Endodermal cell (in vitro differentiated cells): ENCODE measurements around the gene PPL. TPM values are rescaled to one million over a fixed set of nuclear protein-coding genes. Genes with fewer than 3 reads are reported as not detected.

ENCODE experiments used
- DNase-seq: peaks from one replicate; pipeline ENCODE4 v3.0.0-alpha.2; 2017
- H3K27ac ChIP-seq: 2 replicates; pipeline ENCODE4 v1.5.1; 2013; ENCODE audit warnings: mild to moderate bottlenecking, low read depth, low read length, moderate library complexity
- H3K27me3 ChIP-seq: 2 replicates; pipeline ENCODE4 v1.6.1; 2013; ENCODE audit warnings: mild to moderate bottlenecking, low read length, moderate library complexity; ENCODE audit not compliant: insufficient read depth, control insufficient read depth, poor library complexity, severe bottlenecking
- H3K36me3 ChIP-seq: 2 replicates; pipeline ENCODE4 v1.7.0; 2013; ENCODE audit warnings: mild to moderate bottlenecking, low read length, moderate library complexity; ENCODE audit not compliant: control insufficient read depth, insufficient read depth
- H3K4me1 ChIP-seq: one replicate; pipeline ENCODE4 v1.7.0; 2013; ENCODE audit warnings: low read length; ENCODE audit not compliant: control insufficient read depth, insufficient read depth
- H3K4me3 ChIP-seq: 2 replicates; pipeline ENCODE4 v1.5.1; 2013; ENCODE audit warnings: mild to moderate bottlenecking, low read length, moderate library complexity
- H3K9ac ChIP-seq: 2 replicates; pipeline ENCODE4 v1.6.1; 2013; ENCODE audit warnings: mild to moderate bottlenecking, low read length, moderate library complexity; ENCODE audit not compliant: poor library complexity, severe bottlenecking; ENCODE audit errors: extremely low read depth
- H3K9me3 ChIP-seq: 2 replicates; pipeline ENCODE4 v1.6.1; 2013; ENCODE audit warnings: mild to moderate bottlenecking, low read length, moderate library complexity; ENCODE audit not compliant: control insufficient read depth
- H3K27ac Mint-ChIP-seq: 2 replicates; pipeline ENCODE4 v1.8.0; 2020; ENCODE audit warnings: mixed read lengths
- H3K27me3 Mint-ChIP-seq: 2 replicates; pipeline ENCODE4 v1.8.0; 2021; ENCODE audit warnings: mild to moderate bottlenecking, mixed read lengths; ENCODE audit not compliant: insufficient read depth
- H3K36me3 Mint-ChIP-seq: 2 replicates; pipeline ENCODE4 v1.8.0; 2020; ENCODE audit warnings: low read depth, mixed read lengths
- H3K4me1 Mint-ChIP-seq: 2 replicates; pipeline ENCODE4 v1.8.0; 2020; ENCODE audit warnings: mixed read lengths
- H3K4me3 Mint-ChIP-seq: 2 replicates; pipeline ENCODE4 v1.8.0; 2020; ENCODE audit warnings: mild to moderate bottlenecking, moderate library complexity, mixed read lengths
- H3K9me3 Mint-ChIP-seq: 2 replicates; pipeline ENCODE4 v1.8.0; 2020; ENCODE audit warnings: mild to moderate bottlenecking, mixed read lengths
- CTCF ChIP-seq: fragments of 200-600 bp; sonication (generic); conservative IDR thresholded peaks from 2 replicates; pipeline ENCODE4 v1.5.0; 2021; ENCODE audit warnings: antibody characterized with exemption, mild to moderate bottlenecking
- WGBS, 2 experiments: methylation state at CpG; one replicate each; pipeline versions ENCODE4 v1.1.5 to v1.1.7; 2013; ENCODE audit warnings: missing lambda C conversion rate in 2 of 2, mixed read lengths in 1 of 2; ENCODE audit not compliant: insufficient coverage in 1 of 2, insufficient read length in 1 of 2; 5-methylcytosine and 5-hydroxymethylcytosine counted together
- total RNA-seq, 2 donors: library from RNA; stranded (reverse); fragmentation: NEBNext Ultra II Directional in 1 of 2; extraction: Animal tissue kit (Norgen Biotek cat#: 25700) in 1 of 2; gene quantifications; 2 replicates in 1 of 2; 3 replicates in 1 of 2; pipeline ENCODE4 v1.2.1, GENCODE V29; 2021

PPL gene
- total RNA-seq, 2 donors from 2014 or later, result 37.8 to 48.5 TPM

GRCh38 chr16:4859900-4860255 is 77.1 kb downstream of the PPL start:
- Histone ChIP-seq H3K4me3 (no peak overlapping the region), H3K4me1 (no peaks in the 10 kb centered on the region), H3K36me3 (peaks cover 96% of the 10 kb centered on the region), H3K27me3 (no peaks in the 10 kb centered on the region), H3K9me3 (no peaks in the 10 kb centered on the region), H3K9ac (no peak overlapping the region), H3K27ac (no peak overlapping the region)
- H3K36me3 Mint-ChIP-seq, result peaks cover 80% of the 10 kb centered on the region
- H3K27ac Mint-ChIP-seq, result no peak overlapping the region
- DNase-seq, result no peak
- WGBS, 2 experiments, result 94 to 95% methylated on average over 10 of the region's 10 CpGs
- H3K4me1 Mint-ChIP-seq, result no peaks in the 10 kb centered on the region
- H3K4me3 Mint-ChIP-seq, result no peak overlapping the region
- no peaks in the 10 kb centered on the region for H3K9me3 Mint-ChIP-seq
- TF ChIP-seq CTCF, result no peak
- H3K27me3 Mint-ChIP-seq, result no peaks in the 10 kb centered on the region

- no peaks in the 10 kb centered on the region for H3K27me3 ChIP-seq
- no peak for DNase-seq
- 89 to 94% methylated on average over 13 to 17 of the region's 17 CpGs for WGBS, 2 experiments
- H3K9me3 Mint-ChIP-seq, result no peaks in the 10 kb centered on the region
- no peak overlapping the region for H3K4me3 Mint-ChIP-seq
- H3K27ac ChIP-seq, result no peak overlapping the region
- no peak overlapping the region for H3K27ac Mint-ChIP-seq
- no peak overlapping the region for H3K4me3 ChIP-seq
- peaks cover 93% of the 10 kb centered on the region for H3K36me3 ChIP-seq
- no peaks in the 10 kb centered on the region for H3K27me3 Mint-ChIP-seq
- H3K36me3 Mint-ChIP-seq, result peaks cover 82% of the 10 kb centered on the region
- H3K4me1 Mint-ChIP-seq, result no peaks in the 10 kb centered on the region
- no peaks in the 10 kb centered on the region for H3K4me1 ChIP-seq
- no peaks in the 10 kb centered on the region for H3K9me3 ChIP-seq
- no peak for TF ChIP-seq CTCF
- no peak overlapping the region for H3K9ac ChIP-seq
Measured at GRCh38 chr16:4859190-4859899, 77.6 kb downstream of the PPL start.

GRCh38 chr16:4855804-4856203 is 81.1 kb downstream of the PPL start:
- H3K27me3 ChIP-seq, result no peaks in the 10 kb centered on the region
- H3K36me3 Mint-ChIP-seq, result peaks cover 71% of the 10 kb centered on the region
- peaks cover 73% of the 10 kb centered on the region for H3K36me3 ChIP-seq

More at GRCh38 chr16:4855804-4856203, 81.1 kb downstream of the PPL start:
- H3K9ac ChIP-seq, result no peak overlapping the region
- DNase-seq, result no peak
- 93 to 100% methylated on average over 1 to 2 of the region's 2 CpGs for WGBS, 2 experiments
- no peaks in the 10 kb centered on the region for H3K9me3 ChIP-seq
- H3K4me1 ChIP-seq, result peaks cover 5% of the 10 kb centered on the region
- no peaks in the 10 kb centered on the region for H3K27me3 Mint-ChIP-seq
- H3K9me3 Mint-ChIP-seq, result no peaks in the 10 kb centered on the region
- no peak overlapping the region for H3K4me3 ChIP-seq
- no peak overlapping the region for H3K27ac ChIP-seq
- H3K27ac Mint-ChIP-seq, result no peak overlapping the region
- TF ChIP-seq CTCF, result no peak
- no peak overlapping the region for H3K4me3 Mint-ChIP-seq
- H3K4me1 Mint-ChIP-seq, result peaks cover 10% of the 10 kb centered on the region
